Cortex of kidney (tissue), 1 donor: ENCODE measurements around the gene PRR15L.

Experiments used
- DNase-seq: peaks from one replicate; lab custom pipeline; 2025; lab: John Stamatoyannopoulos, UW

The PRR15L gene

DNA sequence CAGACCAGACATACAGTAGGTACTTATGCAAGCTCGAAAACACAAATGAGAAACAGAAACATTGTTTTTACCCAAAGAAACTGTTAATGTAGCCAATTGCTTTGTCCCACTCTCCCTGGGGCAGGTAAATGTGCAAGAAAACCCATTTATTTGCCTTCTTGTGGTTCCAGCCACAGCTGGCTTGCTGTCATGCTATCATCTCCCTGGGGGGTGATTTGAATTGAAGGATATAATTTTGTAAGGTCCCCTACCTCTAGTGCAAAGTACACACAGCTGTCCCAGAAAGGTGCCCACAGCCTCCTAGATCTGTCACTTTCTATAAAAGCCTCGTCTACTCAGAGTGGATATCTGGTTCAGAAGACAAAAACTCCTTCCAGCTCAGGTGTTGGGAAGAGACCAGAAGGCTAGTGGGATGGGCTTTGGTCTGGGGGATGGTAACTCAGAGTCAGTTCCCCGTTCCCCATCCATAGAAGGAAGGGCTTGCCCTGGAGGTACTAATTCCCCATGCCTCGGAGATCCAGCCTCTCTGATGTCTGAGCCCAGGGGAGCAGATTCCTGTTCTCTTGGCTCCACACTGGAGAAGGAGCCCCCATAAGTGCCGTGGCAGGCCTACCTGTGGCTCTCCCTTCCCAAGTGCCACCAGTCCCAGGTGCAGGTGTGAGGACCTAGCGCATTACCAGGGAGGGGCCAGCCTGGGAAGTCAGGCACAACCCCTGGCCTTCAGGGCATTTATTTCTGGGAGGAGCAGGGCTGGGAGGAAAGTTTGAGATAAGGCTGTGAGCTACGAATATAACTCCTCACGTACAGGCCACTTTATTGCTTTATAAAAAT is 2.4 kb upstream of the PRR15L start:
- no peak for DNase-seq

DNA sequence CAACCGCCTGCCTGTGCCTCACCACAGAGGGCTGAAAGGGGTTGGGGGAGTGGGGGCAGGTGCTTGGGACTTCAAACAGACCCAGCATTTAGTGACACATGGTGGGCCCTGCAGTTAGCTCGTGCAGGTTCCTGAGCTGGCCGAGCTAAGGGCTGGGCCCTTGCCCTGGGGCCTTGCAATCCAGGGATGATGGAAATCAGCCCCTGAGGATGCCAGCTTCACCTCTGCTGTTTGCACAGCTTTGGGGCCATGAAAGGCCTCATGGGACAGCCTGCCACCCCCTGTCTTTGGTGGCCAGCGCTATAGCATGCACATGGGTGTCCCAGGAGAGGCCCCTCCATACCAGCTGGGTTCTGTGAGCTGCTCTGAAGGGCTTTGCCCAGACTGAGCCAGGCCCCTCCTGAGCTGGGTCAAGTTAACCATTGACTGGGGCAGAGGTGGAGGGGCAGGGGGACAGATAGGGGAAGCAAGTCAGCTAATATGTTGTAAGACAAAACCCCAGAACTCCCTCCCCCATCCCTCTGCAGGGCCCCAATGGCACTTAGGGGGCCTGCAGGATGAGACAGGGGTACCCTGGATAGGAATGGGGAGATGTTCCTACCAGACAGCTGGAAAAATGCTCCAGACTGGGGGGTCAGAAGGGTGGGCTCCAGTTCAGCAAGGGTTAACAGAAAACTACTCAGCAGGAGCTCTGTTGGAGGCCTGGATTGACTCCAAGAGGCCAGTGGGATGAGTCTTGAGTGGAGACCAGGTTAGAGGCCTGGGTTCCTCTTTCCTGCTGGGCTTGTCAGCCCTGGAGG is 692 bp downstream of the PRR15L start:
- no peak for DNase-seq

DNA sequence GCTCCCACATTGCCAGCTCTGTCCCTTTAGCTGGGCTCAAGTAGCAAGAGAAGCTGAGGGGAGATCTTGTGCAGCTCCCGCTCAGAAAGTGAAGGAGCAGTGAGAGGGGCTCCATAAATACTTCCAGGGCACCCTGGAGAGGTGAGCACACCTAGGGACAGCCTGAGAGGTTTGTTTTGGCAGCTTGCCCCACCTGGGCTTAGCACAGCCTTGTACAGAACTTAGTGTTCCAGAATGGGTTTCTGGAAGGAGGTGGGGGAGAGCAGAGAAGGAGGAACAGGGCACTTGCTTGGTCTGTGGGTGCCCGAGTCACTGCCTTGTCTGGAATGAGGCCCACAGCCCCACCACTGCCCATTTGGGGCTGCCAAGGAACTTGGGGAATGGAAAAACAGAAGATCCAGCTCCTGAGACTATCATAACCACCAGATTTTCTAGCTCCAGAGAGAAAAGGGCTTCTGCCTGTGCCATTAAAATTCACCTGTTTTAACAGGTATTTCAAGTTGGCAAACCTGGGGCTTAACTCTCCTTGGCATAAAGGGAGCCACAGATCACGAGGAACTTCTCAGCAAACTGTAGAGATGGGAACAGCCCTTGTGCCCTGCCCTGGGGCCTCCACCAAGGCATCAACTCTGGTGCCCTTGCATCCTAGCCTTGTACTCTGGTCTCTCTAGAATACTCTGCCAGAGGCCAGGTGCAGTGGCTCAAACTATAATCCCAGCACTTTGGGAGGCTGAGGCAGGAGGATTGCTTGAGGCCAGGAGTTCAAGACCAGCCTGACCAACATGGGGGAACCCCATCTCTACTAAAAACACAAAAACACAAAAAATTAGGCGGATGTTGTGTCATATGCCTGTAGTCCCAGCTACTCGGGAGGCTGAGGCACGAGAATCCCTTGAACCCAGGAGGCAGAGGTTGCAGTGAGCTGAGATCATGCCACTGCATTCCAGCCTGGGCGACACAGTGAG is 1.9 kb downstream of the PRR15L start:
- DNase-seq: no peak

DNA sequence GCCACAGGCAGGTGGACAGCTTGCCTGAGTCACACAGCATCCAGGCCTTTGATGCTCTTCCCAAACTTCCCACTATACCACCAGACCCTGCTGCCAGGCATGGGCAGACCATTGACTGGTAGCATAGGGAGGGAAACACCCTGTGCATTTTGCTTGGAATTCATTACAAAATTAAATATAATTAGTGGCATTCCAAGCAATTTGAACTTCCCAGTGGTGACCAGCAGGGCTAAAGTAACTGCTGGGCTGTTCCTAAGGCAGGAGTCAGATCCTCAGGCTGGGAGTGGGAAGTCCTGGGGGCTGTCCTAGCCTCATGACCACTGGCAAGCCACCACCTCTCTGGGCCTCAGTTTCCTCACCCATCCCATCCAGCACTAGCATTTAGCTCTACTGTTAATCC is 3.8 kb downstream of the PRR15L start:
- DNase-seq: no peak

DNA sequence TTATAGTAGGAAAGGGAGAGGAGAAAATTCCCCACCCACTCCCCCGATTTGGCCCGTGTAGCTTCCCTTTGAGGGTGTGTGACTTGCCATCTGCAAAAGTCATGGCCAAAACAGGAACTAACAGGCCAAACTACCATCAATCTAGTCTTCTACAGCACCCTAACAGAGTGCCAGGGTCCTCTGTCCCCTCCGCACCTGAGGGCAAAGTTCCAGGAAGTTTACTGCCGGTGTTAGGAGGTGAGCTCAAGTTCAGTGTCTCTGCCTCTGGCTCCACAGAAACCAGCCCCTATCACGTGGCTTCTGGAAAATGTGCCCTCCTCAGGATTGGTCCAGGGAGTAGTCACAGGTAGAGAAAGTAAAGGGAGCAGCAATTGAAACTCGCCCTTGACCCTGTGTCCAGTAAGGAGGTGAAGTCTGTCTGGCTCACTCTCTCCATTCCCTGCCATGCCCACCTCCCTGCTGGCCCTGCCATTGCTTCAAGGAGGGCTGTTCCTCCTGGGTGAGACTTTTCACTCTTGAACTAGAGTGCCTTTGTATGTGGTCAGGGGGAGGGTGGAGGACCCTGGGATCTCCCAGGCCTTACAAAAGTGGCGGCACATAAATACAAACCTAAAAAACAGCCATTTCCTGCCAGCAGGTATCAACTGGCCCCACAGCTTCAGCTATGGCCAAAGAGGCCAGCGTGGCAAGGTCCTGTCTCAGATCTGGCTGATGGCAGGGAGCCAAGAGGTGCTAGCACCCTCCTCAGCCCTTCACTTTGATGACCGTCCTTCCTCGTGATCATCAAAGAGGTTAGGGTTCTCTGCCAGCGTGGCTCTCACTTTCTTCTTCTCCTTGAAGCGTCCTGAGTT is 5.3 kb downstream of the PRR15L start:
- no peak for DNase-seq

DNA sequence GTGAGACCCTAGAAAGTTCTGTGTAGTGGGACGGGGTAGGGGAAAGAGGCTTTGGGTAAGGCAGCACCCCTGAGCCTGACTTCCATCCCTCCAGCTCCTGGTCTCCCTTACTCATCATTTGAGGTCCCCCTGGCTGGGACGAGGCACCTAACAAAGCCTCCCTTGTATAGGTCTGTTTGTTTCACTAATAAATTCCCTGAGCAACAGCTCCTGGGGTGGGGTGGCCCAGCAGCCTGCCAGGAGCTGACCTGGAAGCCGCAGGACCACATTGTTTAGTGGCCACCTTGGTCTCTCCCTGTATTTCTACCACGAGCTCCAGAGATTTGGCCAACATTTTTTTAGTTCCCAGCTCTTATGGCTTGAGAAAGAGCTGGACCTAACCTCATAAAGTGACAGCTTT is 7.2 kb downstream of the PRR15L start:
- no peak for DNase-seq

DNA sequence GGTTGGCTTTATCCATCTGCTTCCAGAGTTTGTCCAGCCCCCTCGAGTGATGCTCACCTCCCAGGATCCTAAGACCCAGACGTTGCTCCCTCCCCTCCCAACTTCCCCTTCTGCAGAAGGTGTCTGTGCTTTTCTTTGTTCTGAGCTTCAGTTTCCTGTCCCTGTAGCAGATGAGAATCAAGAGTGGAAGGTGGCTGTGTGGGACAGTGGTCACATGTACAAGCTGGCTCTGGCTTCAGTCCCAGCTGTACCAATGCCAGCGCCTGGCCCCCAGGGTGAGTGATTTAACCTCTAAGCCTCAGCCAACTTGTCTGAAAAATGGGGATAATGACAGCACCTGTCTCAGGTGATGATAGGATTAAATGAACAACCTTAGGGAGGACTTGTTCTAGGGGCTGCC is 7.7 kb downstream of the PRR15L start:
- DNase-seq: no peak

DNA sequence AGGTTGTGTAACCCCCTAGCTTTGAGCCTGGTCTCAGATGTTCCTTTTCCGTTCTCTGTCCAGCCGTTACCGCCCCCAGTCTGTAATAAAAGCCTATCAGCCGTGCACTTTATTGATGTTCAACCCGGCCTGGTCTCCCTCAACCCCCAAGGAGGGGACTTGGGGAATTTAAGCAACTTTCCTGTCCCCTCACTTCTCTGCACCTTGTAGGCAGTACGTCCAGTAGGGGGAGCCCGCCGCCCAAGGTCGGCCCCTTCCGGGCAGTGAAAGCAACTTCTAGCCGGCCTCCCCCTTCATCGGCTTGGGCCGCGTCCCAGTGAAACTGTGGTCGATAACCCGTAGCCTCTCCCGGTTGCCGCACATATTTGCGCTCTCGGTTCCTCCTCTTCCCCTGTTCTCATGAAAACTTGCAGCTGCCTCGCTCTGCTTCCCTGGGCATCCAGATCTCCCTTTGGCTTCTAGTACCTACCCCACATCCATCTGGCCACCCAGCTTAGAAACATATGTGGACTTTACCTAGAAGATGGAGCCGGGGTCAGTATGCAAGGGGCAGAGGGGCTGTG is 8.4 kb downstream of the PRR15L start:
- DNase-seq: no peak

DNA sequence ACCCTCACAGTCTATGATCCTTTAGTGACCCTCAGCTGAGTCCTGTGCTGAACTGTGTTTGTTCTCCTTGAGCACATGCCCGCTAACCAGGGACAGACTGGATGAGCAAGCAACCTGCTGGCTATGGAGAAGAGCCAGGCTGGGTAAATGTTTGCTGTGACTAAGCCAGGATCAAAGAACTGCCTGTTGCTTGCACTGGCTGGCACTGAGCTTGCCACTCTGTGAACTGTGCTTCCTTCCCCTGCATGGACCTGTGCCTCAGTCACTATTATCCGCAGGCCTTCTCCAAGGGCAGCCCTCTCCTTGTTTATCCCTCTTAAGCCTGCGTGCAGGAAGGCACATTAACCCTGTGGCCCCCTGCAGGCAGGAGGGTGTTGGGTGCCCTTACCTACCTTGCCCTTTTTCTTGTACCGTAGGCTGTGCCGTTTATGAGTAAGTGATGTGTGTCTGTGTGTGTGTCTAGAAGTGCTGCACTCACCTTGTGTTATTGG is 8.9 kb downstream of the PRR15L start:
- DNase-seq: no peak

DNA sequence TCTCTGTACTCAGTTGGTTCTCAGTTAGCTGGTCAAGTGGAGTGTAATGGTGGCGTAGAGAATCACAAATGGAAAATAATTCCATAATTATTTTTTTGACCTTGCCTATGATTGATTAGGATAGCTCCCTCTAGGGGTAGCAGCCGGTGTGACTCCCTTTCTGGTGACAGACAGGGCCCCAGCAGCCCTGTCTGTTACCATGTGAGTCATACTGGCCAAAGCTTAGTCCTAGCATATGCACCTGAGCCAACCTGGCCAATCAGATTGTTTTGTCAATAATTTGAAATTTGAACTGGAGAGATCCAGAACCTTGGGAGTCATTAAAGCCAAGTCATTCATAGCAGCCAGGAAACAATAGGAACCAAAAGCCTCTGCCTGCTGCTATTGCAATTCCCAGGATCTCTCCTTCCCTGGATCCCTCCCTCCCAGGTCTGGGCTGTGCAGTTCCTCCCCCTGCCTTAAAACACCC is 10.7 kb downstream of the PRR15L start:
- DNase-seq: no peak

DNA sequence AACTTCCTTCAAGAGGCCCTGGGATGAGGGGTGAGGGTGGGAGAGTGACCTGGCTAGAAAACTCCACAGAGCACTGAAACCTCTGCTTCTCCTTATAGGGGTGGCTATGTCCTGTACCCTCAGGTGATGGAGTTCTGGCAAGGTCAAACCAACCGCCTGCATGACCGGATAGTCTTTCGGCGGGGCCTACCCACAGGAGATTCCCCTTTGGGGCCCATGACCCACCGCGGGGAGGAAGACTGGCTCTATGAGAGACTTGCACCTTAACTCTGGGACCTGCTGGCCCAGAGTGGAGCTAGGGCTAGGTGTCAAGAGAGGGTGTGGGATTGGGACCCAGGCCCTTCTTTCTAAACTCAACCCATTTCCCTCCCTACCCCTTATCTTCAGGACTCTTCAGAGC is 11.2 kb downstream of the PRR15L start:
- no peak for DNase-seq

DNA sequence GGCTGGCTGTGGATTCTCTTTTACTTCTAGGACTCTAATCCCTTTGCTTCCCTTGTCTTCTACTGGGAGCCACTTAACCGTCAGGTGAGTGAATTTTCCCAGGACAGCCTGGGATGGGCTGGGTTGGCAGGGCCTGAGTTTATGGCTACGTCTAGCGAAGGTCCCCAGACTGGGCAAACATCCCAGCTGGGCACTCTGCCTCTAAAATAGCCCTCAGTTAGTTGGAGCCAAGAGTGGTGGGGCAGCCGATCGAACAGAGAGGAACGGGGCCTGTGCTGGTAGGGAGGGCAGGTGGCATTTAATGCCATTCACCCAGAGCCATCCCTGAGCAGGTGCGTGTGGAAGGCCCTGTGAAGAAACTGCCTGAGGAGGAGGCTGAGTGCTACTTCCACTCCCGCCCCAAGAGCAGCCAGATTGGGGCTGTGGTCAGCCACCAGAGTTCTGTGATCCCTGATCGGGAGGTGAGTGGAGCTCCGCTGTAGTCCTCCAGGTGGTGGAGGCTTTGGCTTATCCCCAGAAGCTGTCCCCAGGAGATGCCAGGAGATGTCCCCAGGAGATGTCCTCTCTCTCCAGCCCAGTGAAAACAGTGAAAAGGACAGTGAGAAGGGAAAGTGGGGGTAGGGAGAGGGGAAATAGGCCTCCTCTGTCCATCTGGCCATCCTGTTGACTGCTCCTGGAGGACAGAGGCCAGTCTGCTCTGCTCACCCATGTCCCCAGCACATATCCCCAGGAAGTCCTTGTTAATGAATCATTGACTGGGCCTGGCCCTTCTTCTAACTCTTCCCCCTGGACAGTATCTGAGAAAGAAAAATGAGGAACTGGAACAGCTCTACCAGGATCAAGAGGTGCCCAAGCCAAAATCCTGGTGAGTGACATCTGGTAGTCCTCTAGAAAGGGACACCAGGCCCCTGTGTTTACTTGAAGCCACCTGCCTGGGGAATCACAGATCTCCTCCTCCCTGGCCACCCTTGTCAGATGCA is 11.9 kb downstream of the PRR15L start:
- DNase-seq: no peak

DNA sequence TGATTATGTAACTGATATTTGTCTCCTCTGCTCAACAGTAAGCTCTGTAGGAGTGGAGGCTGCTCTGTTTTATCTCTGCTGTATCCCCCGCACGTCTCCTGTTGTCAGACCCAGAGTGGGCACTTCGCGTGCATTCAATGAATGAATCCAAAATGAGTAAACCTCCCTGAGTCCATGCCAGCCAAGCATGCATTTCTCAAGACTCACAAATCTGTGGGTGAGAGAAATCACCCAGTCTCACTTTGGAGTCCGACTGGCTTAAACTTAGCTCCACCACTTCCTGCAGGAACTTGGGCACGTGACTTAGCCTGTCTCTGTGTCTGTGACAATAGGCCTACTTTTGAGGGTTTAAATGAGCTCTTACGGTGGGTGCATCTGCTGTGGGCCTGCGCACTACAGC is 12.6 kb downstream of the PRR15L start:
- no peak for DNase-seq

DNA sequence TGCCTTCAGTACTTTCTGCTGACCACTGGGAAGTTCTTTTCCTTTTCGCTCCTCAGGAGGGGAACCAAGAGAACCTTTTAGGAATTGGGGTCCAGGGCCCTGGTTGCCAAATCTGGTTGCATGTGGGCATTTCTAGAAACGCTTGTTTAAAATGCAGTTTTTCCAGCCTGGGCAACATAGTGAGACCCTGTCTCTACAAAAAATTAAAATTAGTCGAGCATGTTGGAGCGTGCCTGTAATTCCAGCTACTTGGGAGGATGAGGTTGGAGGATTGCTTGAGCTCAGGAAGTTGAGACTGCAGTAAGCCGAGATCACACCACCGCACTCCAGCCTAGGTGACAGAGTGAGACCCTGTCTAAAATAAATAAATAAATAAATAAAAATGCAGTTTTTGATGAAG is 15.1 kb downstream of the PRR15L start:
- DNase-seq: no peak

DNA sequence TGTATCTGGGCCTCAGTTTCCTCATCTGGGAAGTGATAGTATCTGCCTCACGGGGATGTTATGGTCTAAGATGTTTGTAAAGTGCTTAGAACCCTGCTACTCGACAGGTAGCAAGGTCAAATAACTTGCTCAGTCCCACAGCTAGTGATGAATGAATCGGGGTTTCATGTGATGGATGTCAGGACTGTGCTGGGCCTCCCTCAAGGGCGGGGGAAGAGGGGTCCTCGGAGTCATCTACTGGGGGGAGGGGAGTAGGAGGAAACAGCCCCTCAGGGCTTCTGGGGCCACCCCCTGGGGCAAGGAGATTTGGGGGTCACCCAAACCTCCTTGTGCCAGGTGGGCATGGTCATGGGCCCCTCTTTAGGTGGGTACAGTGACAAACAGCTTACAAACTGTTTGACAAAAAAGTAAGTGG is 15.6 kb downstream of the PRR15L start:
- DNase-seq: no peak

DNA sequence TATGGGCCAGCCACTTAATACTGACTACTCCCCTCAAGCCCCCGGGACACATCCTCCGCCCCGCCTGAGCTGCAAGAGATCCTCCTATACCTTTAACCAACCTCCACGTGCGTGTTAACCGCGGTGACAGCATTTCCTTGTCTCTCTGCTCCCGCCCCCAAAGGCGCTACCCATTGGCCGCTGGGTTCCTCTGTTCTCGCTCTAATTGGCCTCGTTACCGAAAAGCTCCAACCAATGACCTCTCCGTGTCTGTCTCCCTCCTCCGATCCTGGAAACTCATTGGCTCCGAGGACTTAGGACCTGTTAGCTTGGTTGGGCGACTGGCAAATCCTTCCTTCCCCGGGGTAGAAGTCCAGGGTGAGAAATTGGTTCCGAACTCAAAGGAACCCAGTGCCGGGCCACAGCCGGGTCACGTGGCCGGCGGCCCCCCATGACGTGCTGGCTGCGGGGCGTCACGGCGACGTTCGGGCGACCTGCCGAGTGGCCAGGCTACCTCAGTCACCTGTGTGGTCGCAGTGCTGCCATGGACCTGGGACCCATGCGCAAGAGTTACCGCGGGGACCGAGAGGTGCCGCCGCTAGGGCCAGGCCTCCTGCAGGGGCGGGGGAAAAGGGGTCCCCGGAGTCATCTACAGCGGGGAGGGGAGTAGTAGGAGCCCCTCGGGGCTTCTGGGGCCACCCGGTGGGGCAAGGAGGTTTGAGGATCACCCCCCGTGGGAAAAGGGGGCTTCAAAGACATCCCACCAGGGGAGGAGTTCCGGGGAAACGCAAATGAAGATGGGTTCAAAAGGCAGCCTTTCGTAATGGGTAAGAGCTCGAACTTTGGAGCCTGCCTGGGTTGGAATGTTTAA is 16.2 kb downstream of the PRR15L start, which contains the start of gene PNPO:
Gene PNPO, plus strand, starts transcription at position 326 of the 850 bp plus-strand sequence. Its CDS starts 105 bp downstream, at position 431.
- DNase-seq: no peak

DNA sequence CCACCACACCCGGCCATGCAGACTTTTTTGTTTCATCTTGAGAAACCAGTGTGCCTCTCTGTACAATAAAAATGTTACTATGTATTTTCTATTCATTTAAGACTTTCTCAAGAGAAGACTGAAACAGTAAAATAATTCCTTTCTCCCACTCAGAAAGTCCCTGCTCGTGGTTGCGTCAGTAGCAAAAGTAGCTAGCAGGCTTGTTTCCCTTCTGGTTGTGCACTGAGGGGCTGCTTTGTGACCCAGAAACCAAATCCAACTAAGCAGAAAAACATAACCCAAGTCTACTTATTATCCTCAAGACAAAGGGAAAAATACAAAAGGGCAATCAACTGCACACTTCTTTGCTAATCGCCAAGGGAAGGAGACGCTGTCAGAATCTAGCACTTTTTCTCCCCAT is 19.7 kb downstream of the PRR15L start:
- no peak for DNase-seq

DNA sequence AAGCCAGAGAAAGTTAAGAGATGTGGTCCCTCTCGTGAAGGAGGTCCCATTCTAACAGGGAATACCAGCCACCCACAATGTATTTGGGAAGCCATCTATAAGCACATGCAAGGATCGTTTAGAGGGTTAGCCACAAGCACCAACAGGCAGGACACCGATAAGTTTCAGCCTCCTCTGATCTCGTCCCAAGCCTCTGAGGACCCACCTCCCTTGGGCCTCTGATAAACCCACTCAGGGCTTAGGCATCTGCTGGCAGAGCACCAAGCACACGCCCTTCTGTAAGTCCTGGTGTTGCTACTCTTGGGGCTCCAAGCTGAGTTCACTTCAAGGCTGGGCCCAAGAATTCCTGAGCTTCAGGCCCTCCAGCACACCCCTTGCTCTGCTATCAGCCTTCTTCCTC is 21.7 kb downstream of the PRR15L start:
- no peak for DNase-seq
